ENCODE measurements around the gene ARHGAP1.

DNA sequence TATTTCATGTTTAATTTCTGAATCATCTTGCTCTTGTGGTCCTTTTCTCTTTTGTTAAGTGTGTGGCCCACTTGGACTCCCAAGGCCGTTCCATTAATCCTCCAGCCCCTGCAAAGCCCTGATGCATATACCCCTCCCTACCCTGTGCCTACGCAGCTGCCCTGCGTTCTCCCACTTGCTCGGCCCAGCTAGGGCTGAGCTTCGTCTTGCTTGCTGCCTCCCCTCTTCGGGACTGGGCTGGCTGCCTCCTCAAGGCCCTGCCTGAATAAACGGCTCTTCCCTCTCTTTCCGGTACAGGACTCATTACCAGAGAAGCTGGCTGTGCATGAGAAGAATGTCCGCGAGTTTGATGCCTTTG is 28.5 kb downstream of the ARHGAP1 start:
- TF ChIP-seq, protein P1, sequence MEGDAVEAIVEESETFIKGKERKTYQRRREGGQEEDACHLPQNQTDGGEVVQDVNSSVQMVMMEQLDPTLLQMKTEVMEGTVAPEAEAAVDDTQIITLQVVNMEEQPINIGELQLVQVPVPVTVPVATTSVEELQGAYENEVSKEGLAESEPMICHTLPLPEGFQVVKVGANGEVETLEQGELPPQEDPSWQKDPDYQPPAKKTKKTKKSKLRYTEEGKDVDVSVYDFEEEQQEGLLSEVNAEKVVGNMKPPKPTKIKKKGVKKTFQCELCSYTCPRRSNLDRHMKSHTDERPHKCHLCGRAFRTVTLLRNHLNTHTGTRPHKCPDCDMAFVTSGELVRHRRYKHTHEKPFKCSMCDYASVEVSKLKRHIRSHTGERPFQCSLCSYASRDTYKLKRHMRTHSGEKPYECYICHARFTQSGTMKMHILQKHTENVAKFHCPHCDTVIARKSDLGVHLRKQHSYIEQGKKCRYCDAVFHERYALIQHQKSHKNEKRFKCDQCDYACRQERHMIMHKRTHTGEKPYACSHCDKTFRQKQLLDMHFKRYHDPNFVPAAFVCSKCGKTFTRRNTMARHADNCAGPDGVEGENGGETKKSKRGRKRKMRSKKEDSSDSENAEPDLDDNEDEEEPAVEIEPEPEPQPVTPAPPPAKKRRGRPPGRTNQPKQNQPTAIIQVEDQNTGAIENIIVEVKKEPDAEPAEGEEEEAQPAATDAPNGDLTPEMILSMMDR (IDR thresholded peaks at IDR 0.05), result no peak
- TF ChIP-seq POLR2AphosphoS5 (IDR thresholded peaks at IDR 0.05) (no peak), POLR2A (IDR thresholded peaks at IDR 0.05) (no peak)
